Endothelial cell of umbilical vein (primary cell): Measurements from ENCODE around the gene DCHS2. TPM values are rescaled to one million over a fixed set of nuclear protein-coding genes. Genes with fewer than 3 reads are reported as not detected.

Experiments
- BruUV-seq: library from RNA; stranded (reverse); fragments of 400-500 nt; replicated peaks from 2 replicates; lab custom pipeline; 2021; lab: Mats Ljungman, UMichigan
- CTCF ChIA-PET: fragments of 300-600, 350-600 bp; sonication (Branson Sonifier 250); formaldehyde crosslinking; loops from one replicate; lab custom pipeline; 2021; ENCODE audit warnings: antibody characterized with exemption, inconsistent platforms; lab: Charles Lee
- POLR2A ChIA-PET: fragments of 300-600, 350-600 bp; sonication (Branson Sonifier 250); formaldehyde crosslinking; loops from one replicate; lab custom pipeline; 2021; ENCODE audit warnings: antibody characterized with exemption, inconsistent platforms; lab: Charles Lee
- DNase-seq: peaks from one replicate; pipeline ENCODE4 v3.0.0-alpha.2; 2011; ENCODE audit warnings: low read depth, low spot score
- FAIRE-seq: peaks from 2 replicates; lab custom pipeline; 2011; peaks lifted over from hg19 to GRCh38; lab: Jason Lieb, UNC
- H2AFZ ChIP-seq: 2 replicates; pipeline ENCODE4 v1.6.0; 2012; ENCODE audit warnings: low read depth, low read length, control low read depth, inconsistent platforms
- H3K27ac ChIP-seq: 2 replicates; pipeline ENCODE4 v1.5.1; 2011; ENCODE audit warnings: low read depth, mild to moderate bottlenecking, control low read depth, low read length, moderate library complexity; ENCODE audit not compliant: insufficient read depth
- H3K27me3 ChIP-seq, 2 experiments: 2 replicates each; pipeline versions ENCODE4 v1.6.0 to v1.6.1; 2011; ENCODE audit warnings: low read length in 2 of 2, mixed read lengths in 1 of 2; ENCODE audit not compliant: control insufficient read depth in 2 of 2, insufficient read depth in 2 of 2
- H3K36me3 ChIP-seq, 2 experiments: 2 replicates in 1 of 2; 3 replicates in 1 of 2; pipeline ENCODE4 v1.5.1; 2011; ENCODE audit warnings: low read length in 2 of 2, mild to moderate bottlenecking in 1 of 2, moderate library complexity in 1 of 2; ENCODE audit not compliant: control insufficient read depth in 2 of 2, insufficient read depth in 2 of 2; ENCODE audit errors: extremely low read depth in 1 of 2
- H3K4me1 ChIP-seq: 3 replicates; pipeline ENCODE4 v1.5.1; 2011; ENCODE audit warnings: mild to moderate bottlenecking, low read length; ENCODE audit not compliant: control insufficient read depth, insufficient read depth; ENCODE audit errors: extremely low read depth
- H3K4me2 ChIP-seq: 2 replicates; pipeline ENCODE4 v1.6.1; 2011; ENCODE audit warnings: low read length, control low read depth, mixed read lengths; ENCODE audit not compliant: insufficient read depth
- H3K4me3 ChIP-seq, 3 experiments: fragments of 200-600 bp in 1 of 3; sonication (generic), shearing (Covaris generic) in 1 of 3; replicated peaks in 1 of 3; 2 replicates each; pipeline ENCODE4 v1.5.1; 2011 to 2016; ENCODE audit warnings: control low read depth in 3 of 3, low read length in 3 of 3, mild to moderate bottlenecking in 2 of 3, inconsistent platforms in 1 of 3, low read depth in 1 of 3, moderate library complexity in 1 of 3; ENCODE audit not compliant: insufficient read depth in 1 of 3
- H3K79me2 ChIP-seq: 2 replicates; pipeline ENCODE4 v1.6.0; 2012; ENCODE audit warnings: low read length, inconsistent platforms; ENCODE audit not compliant: control insufficient read depth, insufficient read depth
- H3K9ac ChIP-seq: replicated peaks from 2 replicates; pipeline ENCODE3; 2011; ENCODE audit warnings: low read length, control low read depth; ENCODE audit not compliant: insufficient read depth; ENCODE audit errors: extremely low read depth
- H3K9me1 ChIP-seq: replicated peaks from 3 replicates; pipeline ENCODE4 v1.6.0; 2011; ENCODE audit warnings: mild to moderate bottlenecking, low read length; ENCODE audit not compliant: control insufficient read depth, insufficient read depth; ENCODE audit errors: extremely low read depth
- H3K9me3 ChIP-seq: replicated peaks from 2 replicates; pipeline ENCODE4 v1.5.1; 2012; ENCODE audit warnings: low read length, inconsistent platforms; ENCODE audit not compliant: control insufficient read depth, insufficient read depth
- H4K20me1 ChIP-seq: replicated peaks from 2 replicates; pipeline ENCODE3; 2011; ENCODE audit warnings: mild to moderate bottlenecking, low read length; ENCODE audit not compliant: control insufficient read depth, insufficient read depth; ENCODE audit errors: extremely low read depth
- CTCF ChIP-seq, 2 donors: IDR thresholded peaks; 1 replicate in 1 of 2; 2 replicates in 1 of 2; pipeline ENCODE4 v1.5.1; 2011; ENCODE audit warnings: low read length in 2 of 2, mild to moderate bottlenecking in 2 of 2, moderate library complexity in 2 of 2, control low read depth in 1 of 2, inconsistent platforms in 1 of 2, low read depth in 1 of 2; ENCODE audit not compliant: insufficient read depth in 1 of 2; ENCODE audit errors: extremely low read depth in 1 of 2
- EZH2 ChIP-seq: IDR thresholded peaks from 2 replicates; pipeline ENCODE4 v1.6.1; 2012; ENCODE audit warnings: borderline replicate concordance, low read depth, mild to moderate bottlenecking, moderate library complexity, low read length, inconsistent platforms; ENCODE audit not compliant: severe bottlenecking
- FOS ChIP-seq: IDR thresholded peaks from 2 replicates; pipeline ENCODE4 v1.6.1; 2011; ENCODE audit warnings: mild to moderate bottlenecking, low read length, moderate library complexity, borderline replicate concordance; ENCODE audit not compliant: insufficient read depth
- GATA2 ChIP-seq: IDR thresholded peaks from 2 replicates; pipeline ENCODE4 v1.7.0; 2011; ENCODE audit warnings: low read depth, mild to moderate bottlenecking, moderate library complexity, mixed read lengths, low read length; ENCODE audit not compliant: insufficient read length, insufficient read depth
- JUN ChIP-seq: IDR thresholded peaks from 2 replicates; pipeline ENCODE4 v1.6.1; 2011; ENCODE audit warnings: borderline replicate concordance, low read depth; ENCODE audit not compliant: insufficient read length, insufficient read depth
- MAX ChIP-seq: IDR thresholded peaks from 2 replicates; pipeline ENCODE4 v1.6.1; 2011; ENCODE audit not compliant: insufficient read depth, insufficient read length
- MYC ChIP-seq: IDR thresholded peaks from one replicate; pipeline ENCODE4 v1.6.1; 2011; ENCODE audit warnings: mild to moderate bottlenecking, low read depth, low read length
- POLR2A ChIP-seq: IDR thresholded peaks from 2 replicates; pipeline ENCODE4 v1.6.1; 2012; ENCODE audit warnings: low read depth, mild to moderate bottlenecking, control low read depth, low read length
- POLR2AphosphoS5 ChIP-seq: IDR thresholded peaks from 2 replicates; pipeline ENCODE4 v1.6.1; 2012; ENCODE audit warnings: low read depth, mild to moderate bottlenecking, control low read depth, low read length, moderate library complexity; ENCODE audit not compliant: insufficient read depth
- dilution Hi-C: fragments of 300-500 bp; cut with MboI; formaldehyde crosslinking; loops from one replicate; pipeline ENCODE4 v1.15.0; 2019; ENCODE audit warnings: low sequenced_read_pairs; ENCODE audit not compliant: extremely low pct_ligation_motif_present
- intact Hi-C: fragments of 100-400 bp; cut with micrococcal nuclease; formaldehyde crosslinking; loops from one replicate; pipeline ENCODE4 v1.10.0; 2022
- polyA plus RNA-seq, 4 experiments: library from polyadenylated mRNA; depleted of rRNA in 3 of 4; stranded (reverse) in 3 of 4; unstranded in 1 of 4; fragments of >200 nt; gene quantifications; 2 replicates each; pipeline versions ENCODE4 v1.2.1 to v1.2.3, GENCODE V29; 2011 to 2012; ENCODE audit warnings: missing spikeins in 1 of 4
- total RNA-seq: library from RNA; stranded (reverse); gene quantifications from 2 replicates; pipeline ENCODE4 v1.2.3, GENCODE V29; 2021

The DCHS2 gene
- total and polyA plus RNA-seq, 2 donors (not counting 3 experiments of a cell fraction or from before 2014, with no cell fraction given), result not detected

- POLR2A ChIA-PET, result no interaction called here
- H3K27ac ChIP-seq, result no peak overlapping the region
- H3K4me2 ChIP-seq, result no peak overlapping the region
- H2AFZ ChIP-seq, result no peak overlapping the region
- no peak overlapping the region for H3K9ac ChIP-seq
- H3K9me1 ChIP-seq, result no peaks in the 10 kb centered on the region
- no peaks in the 10 kb centered on the region for H3K27me3 ChIP-seq
- H3K4me1 ChIP-seq, result no peaks in the 10 kb centered on the region
- CTCF ChIA-PET, result interaction anchor here (1.6 kb wide), 1 partner anchor 12 kb away, joined by 9 read pairs; no protein-coding TSS in a partner anchor
- no peak for FAIRE-seq
- H3K9me3 ChIP-seq, result no peaks in the 10 kb centered on the region
- no TSS peak for BruUV-seq
- no peaks in the 10 kb centered on the region for H3K79me2 ChIP-seq
- no peak for DNase-seq
- H4K20me1 ChIP-seq, result no peaks in the 10 kb centered on the region
- H3K36me3 ChIP-seq, result no peaks in the 10 kb centered on the region
- dilution Hi-C loops (no loop called here), intact Hi-C loops (no loop called here)
- H3K4me3 ChIP-seq, result no peak overlapping the region
- TF ChIP-seq MYC, result no peak
- TF ChIP-seq JUN, result no peak
- TF ChIP-seq FOS, result no peak
- no peak for TF ChIP-seq POLR2A
- no peak for TF ChIP-seq POLR2AphosphoS5
- no peak for TF ChIP-seq CTCF (IDR thresholded peaks at IDR 0.05; ENCODE audit: extremely low read depth in 1 of 2, insufficient read depth in 1 of 2, low read depth in 1 of 2, low read length in 2 of 2)
- no peak for TF ChIP-seq MAX
- no peak for TF ChIP-seq GATA2
- TF ChIP-seq EZH2, result no peak
Observed at GRCh38 chr4:154519214-154519613, 27.6 kb upstream of the DCHS2 start.
